Fibroblast of lung (primary cell): ENCODE data around the gene RABGAP1L. TPM values are rescaled to one million over a fixed set of nuclear protein-coding genes. Genes with fewer than 3 reads are reported as not detected.

ENCODE experiments used
- DNase-seq, 2 donors: peaks; one replicate each; pipeline versions ENCODE4 v3.0.0 to v3.0.0-alpha.2; 2010; ENCODE audit warnings: low read depth in 2 of 2
- H2AFZ ChIP-seq: 2 replicates; pipeline ENCODE4 v1.5.1; 2012; ENCODE audit warnings: low read length, control low read depth, inconsistent platforms
- H3K27ac ChIP-seq: 2 replicates; pipeline ENCODE4 v1.5.1; 2011; ENCODE audit warnings: low read length, control low read depth; ENCODE audit not compliant: insufficient read depth
- H3K27me3 ChIP-seq: 2 replicates; pipeline ENCODE4 v1.5.1; 2011; ENCODE audit warnings: mild to moderate bottlenecking, low read length; ENCODE audit not compliant: control insufficient read depth, insufficient read depth
- H3K36me3 ChIP-seq: 2 replicates; pipeline ENCODE4 v1.5.1; 2011; ENCODE audit warnings: low read length; ENCODE audit not compliant: control insufficient read depth, insufficient read depth
- H3K4me1 ChIP-seq: 2 replicates; pipeline ENCODE4 v1.5.1; 2011; ENCODE audit warnings: low read length; ENCODE audit not compliant: control insufficient read depth, insufficient read depth; ENCODE audit errors: extremely low read depth
- H3K4me2 ChIP-seq: 2 replicates; pipeline ENCODE4 v1.5.1; 2011; ENCODE audit warnings: low read length, control low read depth; ENCODE audit not compliant: insufficient read depth; ENCODE audit errors: extremely low read depth
- H3K4me3 ChIP-seq, 4 experiments: fragments of 200-600 bp in 1 of 4; sonication (generic) in 1 of 4; replicated peaks in 1 of 4; 2 replicates each; pipeline ENCODE4 v1.5.1; 2011 to 2016; ENCODE audit warnings: low read length in 4 of 4, low read depth in 3 of 4, mild to moderate bottlenecking in 3 of 4, control low read depth in 2 of 4, inconsistent platforms in 1 of 4, mixed read lengths in 1 of 4; ENCODE audit not compliant: insufficient read depth in 1 of 4; ENCODE audit errors: control extremely low read depth in 1 of 4
- H3K79me2 ChIP-seq: 2 replicates; pipeline ENCODE4 v1.5.1; 2012; ENCODE audit warnings: mild to moderate bottlenecking, low read length, inconsistent platforms; ENCODE audit not compliant: control insufficient read depth, insufficient read depth
- H3K9ac ChIP-seq: 2 replicates; pipeline ENCODE4 v1.5.1; 2011; ENCODE audit warnings: mild to moderate bottlenecking, low read length, control low read depth; ENCODE audit not compliant: insufficient read depth
- H3K9me3 ChIP-seq: 2 replicates; pipeline ENCODE4 v1.5.1; 2012; ENCODE audit warnings: low read depth, low read length; ENCODE audit not compliant: control insufficient read depth, insufficient read depth
- H4K20me1 ChIP-seq: 2 replicates; pipeline ENCODE4 v1.5.1; 2011; ENCODE audit warnings: low read length; ENCODE audit not compliant: control insufficient read depth, insufficient read depth; ENCODE audit errors: extremely low read depth
- EZH2 ChIP-seq: IDR thresholded peaks from 2 replicates; pipeline ENCODE4 v1.5.1; 2012; ENCODE audit warnings: low read length, control low read depth, mild to moderate bottlenecking; ENCODE audit errors: missing control alignments
- polyA plus RNA-seq, 2 donors: library from polyadenylated mRNA; depleted of rRNA in 1 of 2; stranded (reverse) in 1 of 2; unstranded in 1 of 2; fragments of >200 nt; gene quantifications; 2 replicates each; pipeline ENCODE4 v1.2.1, GENCODE V29; 2011 to 2012; ENCODE audit warnings: missing spikeins in 1 of 2
- total RNA-seq: library from RNA; depleted of rRNA; stranded (reverse); fragments of >200 nt; gene quantifications from 2 replicates; pipeline ENCODE4 v1.2.1, GENCODE V29; 2014
- TF ChIP-seq, protein P1 (sequence below), 2 donors: IDR thresholded peaks in 1 of 2; conservative IDR thresholded peaks in 1 of 2; 1 replicate in 1 of 2; 2 replicates in 1 of 2; pipeline ENCODE4 v1.5.1; 2011 to 2012; ENCODE audit warnings: low read length in 2 of 2, control low read depth in 1 of 2, inconsistent platforms in 1 of 2, low read depth in 1 of 2, mild to moderate bottlenecking in 1 of 2

Gene RABGAP1L
- total and polyA plus RNA-seq, 2 donors (not counting 1 experiment from before 2014, with no cell fraction given) = 33.8 to 36.5 TPM

DNA sequence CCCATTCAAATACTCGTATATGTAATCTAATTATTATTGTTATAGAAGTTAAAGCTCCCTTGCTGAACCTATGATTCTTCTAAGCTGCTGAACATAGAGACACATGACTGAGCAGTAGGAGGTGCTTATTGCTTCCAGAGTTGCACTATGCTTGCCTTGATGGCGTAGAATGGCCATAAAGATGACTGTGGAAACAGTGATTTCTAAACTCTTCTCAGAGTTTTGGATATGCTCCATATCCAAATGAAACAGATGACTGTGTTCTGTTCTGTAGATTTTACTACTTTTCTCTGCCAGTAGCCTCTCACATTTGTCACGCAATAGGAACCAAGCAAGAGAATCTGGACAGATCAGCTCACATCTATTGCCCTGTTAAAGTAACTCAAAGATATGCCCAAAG lies 752.3 kb downstream of the RABGAP1L start:
- Histone ChIP-seq H3K27me3 (no peaks in the 10 kb centered on the region), H2AFZ (no peak overlapping the region), H3K4me3 (no peak overlapping the region), H3K4me2 (no peak overlapping the region), H3K9me3 (no peaks in the 10 kb centered on the region), H3K4me1 (no peaks in the 10 kb centered on the region), H3K9ac (no peak overlapping the region), H3K36me3 (no peaks in the 10 kb centered on the region), H3K79me2 (no peaks in the 10 kb centered on the region), H3K27ac (no peak overlapping the region), H4K20me1 (no peaks in the 10 kb centered on the region)
- TF ChIP-seq, protein P1, sequence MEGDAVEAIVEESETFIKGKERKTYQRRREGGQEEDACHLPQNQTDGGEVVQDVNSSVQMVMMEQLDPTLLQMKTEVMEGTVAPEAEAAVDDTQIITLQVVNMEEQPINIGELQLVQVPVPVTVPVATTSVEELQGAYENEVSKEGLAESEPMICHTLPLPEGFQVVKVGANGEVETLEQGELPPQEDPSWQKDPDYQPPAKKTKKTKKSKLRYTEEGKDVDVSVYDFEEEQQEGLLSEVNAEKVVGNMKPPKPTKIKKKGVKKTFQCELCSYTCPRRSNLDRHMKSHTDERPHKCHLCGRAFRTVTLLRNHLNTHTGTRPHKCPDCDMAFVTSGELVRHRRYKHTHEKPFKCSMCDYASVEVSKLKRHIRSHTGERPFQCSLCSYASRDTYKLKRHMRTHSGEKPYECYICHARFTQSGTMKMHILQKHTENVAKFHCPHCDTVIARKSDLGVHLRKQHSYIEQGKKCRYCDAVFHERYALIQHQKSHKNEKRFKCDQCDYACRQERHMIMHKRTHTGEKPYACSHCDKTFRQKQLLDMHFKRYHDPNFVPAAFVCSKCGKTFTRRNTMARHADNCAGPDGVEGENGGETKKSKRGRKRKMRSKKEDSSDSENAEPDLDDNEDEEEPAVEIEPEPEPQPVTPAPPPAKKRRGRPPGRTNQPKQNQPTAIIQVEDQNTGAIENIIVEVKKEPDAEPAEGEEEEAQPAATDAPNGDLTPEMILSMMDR (conservative IDR thresholded peaks at IDR 0.05 in 1 of 2, IDR thresholded peaks at IDR 0.05 in 1 of 2; ENCODE audit: low read depth in 1 of 2, low read length in 2 of 2) = no peak
- no peak for TF ChIP-seq EZH2
- no peak for DNase-seq

DNA sequence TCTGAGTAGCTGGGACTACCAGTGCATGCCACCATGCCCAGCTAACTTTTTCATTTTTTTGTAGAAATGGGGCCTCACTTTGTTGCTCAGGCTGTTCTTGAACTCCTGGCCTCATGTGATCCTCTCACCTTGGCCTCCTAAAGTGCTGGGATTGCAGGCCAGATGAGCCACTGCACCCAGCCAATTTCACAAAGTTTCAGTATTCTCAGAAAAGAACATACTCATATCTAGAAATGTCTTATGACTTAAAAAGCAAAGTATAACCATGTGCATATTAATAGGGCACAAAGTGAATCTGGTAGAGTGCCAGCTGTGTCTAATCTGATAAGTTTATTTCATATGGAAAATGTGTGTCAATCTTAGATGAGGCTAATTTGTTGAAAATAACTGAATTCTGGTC lies 752.9 kb downstream of the RABGAP1L start:
- H3K9ac ChIP-seq = no peak overlapping the region
- no peak overlapping the region for H3K27ac ChIP-seq
- H3K9me3 ChIP-seq = no peaks in the 10 kb centered on the region
- no peak overlapping the region for H2AFZ ChIP-seq
- H3K4me1 ChIP-seq = no peaks in the 10 kb centered on the region
- H3K79me2 ChIP-seq = no peaks in the 10 kb centered on the region
- no peak overlapping the region for H3K4me2 ChIP-seq
- no peaks in the 10 kb centered on the region for H3K36me3 ChIP-seq
- H4K20me1 ChIP-seq = no peaks in the 10 kb centered on the region
- no peaks in the 10 kb centered on the region for H3K27me3 ChIP-seq
- no peak for TF ChIP-seq EZH2
- TF ChIP-seq, protein P1 (conservative IDR thresholded peaks at IDR 0.05 in 1 of 2, IDR thresholded peaks at IDR 0.05 in 1 of 2; ENCODE audit: low read depth in 1 of 2, low read length in 2 of 2) = no peak
- DNase-seq = no peak
- H3K4me3 ChIP-seq = no peak overlapping the region

- no peaks in the 10 kb centered on the region for H4K20me1 ChIP-seq
- H3K36me3 ChIP-seq = no peaks in the 10 kb centered on the region
- DNase-seq = no peak
- TF ChIP-seq EZH2 = no peak
- TF ChIP-seq, protein P1 (conservative IDR thresholded peaks at IDR 0.05 in 1 of 2, IDR thresholded peaks at IDR 0.05 in 1 of 2; ENCODE audit: low read depth in 1 of 2, low read length in 2 of 2) = no peak
- H3K27ac ChIP-seq = no peak overlapping the region
- H3K4me2 ChIP-seq = no peak overlapping the region
- H3K27me3 ChIP-seq = no peaks in the 10 kb centered on the region
- H3K9me3 ChIP-seq = no peaks in the 10 kb centered on the region
- no peaks in the 10 kb centered on the region for H3K4me1 ChIP-seq
- H3K4me3 ChIP-seq = no peak overlapping the region
- no peak overlapping the region for H2AFZ ChIP-seq
- no peak overlapping the region for H3K9ac ChIP-seq
- H3K79me2 ChIP-seq = no peaks in the 10 kb centered on the region
These were observed 754.0 kb downstream of the RABGAP1L start for GRCh38 chr1:174913225-174913903.
